CD4-positive, alpha-beta memory T cell (primary cell): Measurements from ENCODE around the gene PRUNE2. TPM values are rescaled to one million over a fixed set of nuclear protein-coding genes. Genes with fewer than 3 reads are reported as not detected.

Source experiments
- CTCF ChIA-PET: fragments of 350-600 bp; sonication (Branson Sonifier 250); formaldehyde crosslinking; loops from one replicate; lab custom pipeline; 2021; ENCODE audit warnings: inconsistent platforms; ENCODE audit not compliant: partially characterized antibody; lab: Charles Lee
- POLR2A ChIA-PET: fragments of 350-600 bp; sonication (Branson Sonifier 250); formaldehyde crosslinking; loops from one replicate; lab custom pipeline; 2021; ENCODE audit not compliant: partially characterized antibody; lab: Charles Lee
- DNase-seq, 5 donors: peaks; one replicate each; pipeline versions ENCODE4 v3.0.0 to v3.0.0-alpha.2; 2020 to 2022; ENCODE audit warnings: mixed read lengths in 1 of 5
- H3K27ac ChIP-seq: one replicate; pipeline ENCODE4 v1.7.0; 2013; ENCODE audit warnings: low read depth, low read length
- H3K27me3 ChIP-seq: 2 replicates; pipeline ENCODE4 v1.7.0; 2013; ENCODE audit warnings: mild to moderate bottlenecking, low read length, moderate library complexity; ENCODE audit not compliant: insufficient read depth
- H3K36me3 ChIP-seq: 2 replicates; pipeline ENCODE4 v1.7.0; 2013; ENCODE audit warnings: mild to moderate bottlenecking, low read length, moderate library complexity; ENCODE audit not compliant: insufficient read depth
- H3K4me1 ChIP-seq: 2 replicates; pipeline ENCODE4 v1.7.0; 2013; ENCODE audit warnings: mild to moderate bottlenecking, low read length, moderate library complexity; ENCODE audit not compliant: insufficient read depth
- H3K4me3 ChIP-seq, 2 donors: one replicate each; pipeline ENCODE4 v1.7.0; 2013; ENCODE audit warnings: low read length in 2 of 2, mild to moderate bottlenecking in 1 of 2
- H3K9me3 ChIP-seq, 2 donors: one replicate each; pipeline ENCODE4 v1.7.0; 2013; ENCODE audit warnings: low read length in 2 of 2, control low read depth in 1 of 2; ENCODE audit not compliant: control insufficient read depth in 1 of 2
- H3K27ac Mint-ChIP-seq, 7 donors: one replicate each; pipeline ENCODE4 v1.8.0; 2020 to 2021; ENCODE audit warnings: mixed read lengths in 7 of 7, mild to moderate bottlenecking in 6 of 7, inconsistent platforms in 3 of 7, moderate library complexity in 3 of 7
- H3K27me3 Mint-ChIP-seq, 2 donors: one replicate each; pipeline ENCODE4 v1.8.0; 2020 to 2021; ENCODE audit warnings: mixed read lengths in 2 of 2
- H3K36me3 Mint-ChIP-seq, 2 donors: one replicate each; pipeline ENCODE4 v1.8.0; 2020 to 2021; ENCODE audit warnings: mixed read lengths in 2 of 2, inconsistent platforms in 1 of 2, mild to moderate bottlenecking in 1 of 2
- H3K4me1 Mint-ChIP-seq, 4 donors: one replicate each; pipeline ENCODE4 v1.8.0; 2020 to 2021; ENCODE audit warnings: mixed read lengths in 4 of 4, mild to moderate bottlenecking in 1 of 4
- H3K4me3 Mint-ChIP-seq, 8 donors: one replicate each; pipeline ENCODE4 v1.8.0; 2020 to 2021; ENCODE audit warnings: mixed read lengths in 8 of 8, mild to moderate bottlenecking in 7 of 8, moderate library complexity in 6 of 8, inconsistent platforms in 3 of 8
- H3K9me3 Mint-ChIP-seq, 8 donors: one replicate each; pipeline ENCODE4 v1.8.0; 2020 to 2021; ENCODE audit warnings: mixed read lengths in 8 of 8, mild to moderate bottlenecking in 5 of 8, inconsistent platforms in 3 of 8, moderate library complexity in 1 of 8
- intact Hi-C: fragments of 100-400 bp; cut with micrococcal nuclease; formaldehyde crosslinking; loops from one replicate; pipeline ENCODE4 v1.15.1; 2023
- polyA plus RNA-seq, 2 donors: library from polyadenylated mRNA; unstranded; fragments of 300-500 nt; fragmentation: Illumina TruSeq; gene quantifications; one replicate each; pipeline ENCODE4 v1.2.3, GENCODE V29; 2021
- total RNA-seq, 2 experiments: library from RNA; stranded (reverse); gene quantifications; one replicate each; pipeline ENCODE4 v1.2.3, GENCODE V29; 2021

Gene PRUNE2
- total and polyA plus RNA-seq, 4 experiments from 2014 or later, result 0.22 to 0.42 TPM; not detected in 2

DNA sequence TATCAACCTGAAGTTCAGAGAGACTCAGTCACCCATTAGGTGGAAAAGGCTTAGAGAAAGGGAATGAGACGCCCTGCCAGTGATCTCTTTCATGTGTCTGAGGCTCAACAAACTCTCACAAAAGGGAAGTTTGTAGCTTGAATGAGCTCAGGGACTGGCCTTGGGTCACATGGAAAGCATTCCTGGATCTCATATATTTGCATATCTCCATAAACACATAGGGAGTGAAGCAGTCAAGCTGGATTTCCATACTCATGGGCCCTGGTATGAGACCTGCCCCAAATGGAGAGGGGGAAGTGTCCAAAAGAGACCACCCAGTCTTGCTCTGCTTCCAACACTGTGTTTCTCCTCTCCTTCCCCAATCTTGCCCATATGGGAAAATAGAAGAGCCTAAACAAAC, 26.4 kb upstream of the PRUNE2 start:
- Histone ChIP-seq H3K4me3 (no peak overlapping the region), H3K4me1 (no peaks in the 10 kb centered on the region), H3K9me3 (no peaks in the 10 kb centered on the region), H3K27ac (no peak overlapping the region), H3K36me3 (no peaks in the 10 kb centered on the region), H3K27me3 (no peaks in the 10 kb centered on the region)
- intact Hi-C loops, result no loop called here
- Mint-ChIP-seq H3K27ac (no peak overlapping the region), H3K4me1 (no peaks in the 10 kb centered on the region), H3K9me3 (peaks cover 0 to 3% (median 0%) of the 10 kb centered on the region in 8 donors), H3K36me3 (no peaks in the 10 kb centered on the region), H3K27me3 (no peaks in the 10 kb centered on the region), H3K4me3 (no peak overlapping the region)
- ChIA-PET POLR2A (no interaction called here), CTCF (no interaction called here)
- DNase-seq, result no peak

DNA sequence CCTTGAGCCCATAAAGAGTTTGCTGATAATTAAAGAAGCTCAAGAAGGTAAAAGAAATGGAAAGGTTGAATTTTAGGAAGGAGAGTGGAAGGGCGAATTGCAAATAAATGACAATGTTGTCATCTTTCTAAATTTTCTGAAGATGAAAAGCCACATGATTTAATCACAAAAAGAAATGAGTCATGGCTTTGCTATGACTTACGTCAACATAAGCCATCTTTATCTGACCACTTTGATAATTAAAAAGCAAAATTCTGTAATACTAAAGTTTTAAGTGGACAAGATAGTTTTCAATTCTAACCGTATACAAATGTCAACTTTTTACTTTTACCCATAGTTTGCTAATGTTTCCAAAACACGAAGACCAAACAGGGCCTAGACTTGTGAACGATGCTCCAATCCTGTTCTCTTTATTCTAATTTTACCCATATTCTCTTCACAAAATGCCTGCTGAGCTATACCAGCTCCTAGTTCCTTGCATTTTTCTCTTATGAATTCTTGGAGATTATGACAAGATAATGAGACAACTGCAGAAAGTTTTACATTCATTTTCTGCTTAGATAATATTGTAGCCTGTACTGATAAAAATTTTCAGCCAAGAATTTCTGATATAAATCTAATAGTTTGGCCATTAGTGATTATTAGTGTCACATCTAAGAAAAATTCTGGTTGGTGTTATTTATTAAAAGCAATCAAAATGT, 21.8 kb upstream of the PRUNE2 start:
- ChIA-PET POLR2A (no interaction called here), CTCF (no interaction called here)
- H3K36me3 Mint-ChIP-seq, result no peaks in the 10 kb centered on the region
- peaks cover 0 to 9% (median 0%) of the 10 kb centered on the region in 8 donors for H3K9me3 Mint-ChIP-seq
- no peak overlapping the region for H3K27ac Mint-ChIP-seq
- DNase-seq, result no peak
- no peaks in the 10 kb centered on the region for H3K9me3 ChIP-seq
- H3K4me3 Mint-ChIP-seq, result no peak overlapping the region
- H3K36me3 ChIP-seq, result no peaks in the 10 kb centered on the region
- peaks cover 0 to 2% of the 10 kb centered on the region in 2 donors for H3K27me3 Mint-ChIP-seq
- no peaks in the 10 kb centered on the region for H3K4me1 Mint-ChIP-seq
- H3K27me3 ChIP-seq, result no peaks in the 10 kb centered on the region
- no peaks in the 10 kb centered on the region for H3K4me1 ChIP-seq
- intact Hi-C loops, result no loop called here
- H3K4me3 ChIP-seq, result no peak overlapping the region
- H3K27ac ChIP-seq, result no peak overlapping the region

DNA sequence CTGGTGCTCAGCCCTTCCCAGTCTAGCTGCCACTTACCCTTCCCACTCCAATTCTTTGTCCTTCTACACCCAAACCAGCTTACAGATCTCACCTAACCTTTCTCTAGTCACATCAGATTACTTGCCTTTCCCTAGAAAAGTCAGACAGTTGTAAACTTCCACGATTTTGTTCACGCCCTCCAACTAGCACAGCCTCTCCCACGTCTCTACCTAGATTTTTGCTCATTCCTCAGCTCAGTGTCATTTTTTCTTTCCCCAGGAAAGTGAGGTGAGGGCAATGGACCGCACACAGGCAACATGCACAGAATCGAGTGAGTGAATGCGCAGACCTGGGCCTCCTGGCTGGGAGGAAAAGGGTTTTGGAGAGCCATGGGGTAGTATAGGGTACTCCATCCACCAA, 20.9 kb upstream of the PRUNE2 start:
- no peaks in the 10 kb centered on the region for H3K36me3 ChIP-seq

DNA sequence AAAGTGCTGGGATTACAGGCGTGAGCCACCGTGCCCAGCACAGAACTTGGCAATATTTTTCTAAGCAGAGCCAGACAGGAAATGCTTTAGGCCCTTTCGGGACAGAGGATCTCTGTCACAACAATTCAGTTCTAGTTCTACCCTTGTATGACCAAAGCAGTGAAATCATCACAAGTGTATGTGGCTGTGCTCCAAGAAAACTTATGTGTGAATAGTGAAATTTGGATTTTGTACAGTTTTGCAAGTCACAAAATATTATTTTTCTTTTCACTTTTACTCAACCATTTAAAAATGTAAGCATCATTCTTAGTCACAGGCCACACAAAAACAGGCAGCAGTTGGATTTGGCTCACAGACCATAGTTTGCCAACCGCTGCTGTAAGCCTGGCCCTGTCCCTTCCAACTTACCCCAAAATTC, 20.4 kb upstream of the PRUNE2 start:
- no peak overlapping the region for H3K27ac Mint-ChIP-seq

More for the DNA sequence above, 20.9 kb upstream of the PRUNE2 start:
- ChIA-PET CTCF (no interaction called here), POLR2A (no interaction called here)
- DNase-seq, result no peak
- intact Hi-C loops, result no loop called here
- Histone ChIP-seq H3K4me1 (no peaks in the 10 kb centered on the region), H3K4me3 (no peak overlapping the region), H3K27me3 (no peaks in the 10 kb centered on the region), H3K27ac (no peak overlapping the region), H3K9me3 (no peaks in the 10 kb centered on the region)
- peaks cover 0 to 9% (median 0%) of the 10 kb centered on the region in 8 donors for H3K9me3 Mint-ChIP-seq
- no peaks in the 10 kb centered on the region for H3K4me1 Mint-ChIP-seq
- no peaks in the 10 kb centered on the region for H3K36me3 Mint-ChIP-seq
- no peak overlapping the region for H3K4me3 Mint-ChIP-seq
- peaks cover 0 to 2% of the 10 kb centered on the region in 2 donors for H3K27me3 Mint-ChIP-seq
- no peak overlapping the region for H3K27ac Mint-ChIP-seq

DNA sequence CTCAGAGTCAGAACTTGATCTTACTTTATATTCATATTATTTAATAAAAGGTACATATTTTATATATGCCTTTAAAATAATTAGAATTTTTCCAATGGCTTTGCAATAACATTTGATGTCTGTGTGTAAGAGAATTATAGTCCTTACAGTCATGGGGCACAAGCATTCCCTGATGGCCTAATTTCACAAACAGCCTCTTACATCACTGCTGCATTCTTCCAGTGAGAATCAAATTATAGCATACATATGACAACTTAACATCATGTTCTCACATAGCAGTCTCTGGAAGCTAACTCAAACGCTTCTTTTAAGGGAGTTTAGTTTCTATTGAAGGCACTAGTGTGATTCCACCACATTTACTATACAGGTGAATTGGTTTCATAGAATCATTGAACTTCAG, 15.3 kb upstream of the PRUNE2 start:
- peaks cover 6 to 9% of the 10 kb centered on the region in 2 donors for H3K27me3 Mint-ChIP-seq
- H3K36me3 ChIP-seq, result no peaks in the 10 kb centered on the region
- H3K27ac Mint-ChIP-seq, result no peak overlapping the region
- no peak overlapping the region for H3K4me3 ChIP-seq
- no peaks in the 10 kb centered on the region for H3K4me1 Mint-ChIP-seq
- intact Hi-C loops, result no loop called here
- peaks cover 0 to 9% (median 2%) of the 10 kb centered on the region in 8 donors for H3K9me3 Mint-ChIP-seq
- H3K36me3 Mint-ChIP-seq, result no peaks in the 10 kb centered on the region
- no peak for DNase-seq
- no peaks in the 10 kb centered on the region for H3K4me1 ChIP-seq
- ChIA-PET POLR2A (interaction anchor here (0.7 kb wide), 1 partner anchor 741 kb away, joined by 3 read pairs; no protein-coding TSS in a partner anchor), CTCF (no interaction called here)
- no peaks in the 10 kb centered on the region for H3K27me3 ChIP-seq
- no peaks in the 10 kb centered on the region for H3K9me3 ChIP-seq
- H3K27ac ChIP-seq, result no peak overlapping the region
- no peak overlapping the region for H3K4me3 Mint-ChIP-seq

More for the DNA sequence above, 20.4 kb upstream of the PRUNE2 start:
- POLR2A ChIA-PET, result no interaction called here
- no peak for DNase-seq
- Histone ChIP-seq H3K4me3 (no peak overlapping the region), H3K4me1 (no peaks in the 10 kb centered on the region), H3K27me3 (no peaks in the 10 kb centered on the region), H3K27ac (no peak overlapping the region), H3K36me3 (no peaks in the 10 kb centered on the region), H3K9me3 (no peaks in the 10 kb centered on the region)
- H3K27me3 Mint-ChIP-seq, result peaks cover 0 to 2% of the 10 kb centered on the region in 2 donors
- H3K36me3 Mint-ChIP-seq, result no peaks in the 10 kb centered on the region
- CTCF ChIA-PET, result no interaction called here
- H3K4me3 Mint-ChIP-seq, result no peak overlapping the region
- H3K4me1 Mint-ChIP-seq, result no peaks in the 10 kb centered on the region
- peaks cover 0 to 9% (median 0%) of the 10 kb centered on the region in 8 donors for H3K9me3 Mint-ChIP-seq
- intact Hi-C loops, result no loop called here

DNA sequence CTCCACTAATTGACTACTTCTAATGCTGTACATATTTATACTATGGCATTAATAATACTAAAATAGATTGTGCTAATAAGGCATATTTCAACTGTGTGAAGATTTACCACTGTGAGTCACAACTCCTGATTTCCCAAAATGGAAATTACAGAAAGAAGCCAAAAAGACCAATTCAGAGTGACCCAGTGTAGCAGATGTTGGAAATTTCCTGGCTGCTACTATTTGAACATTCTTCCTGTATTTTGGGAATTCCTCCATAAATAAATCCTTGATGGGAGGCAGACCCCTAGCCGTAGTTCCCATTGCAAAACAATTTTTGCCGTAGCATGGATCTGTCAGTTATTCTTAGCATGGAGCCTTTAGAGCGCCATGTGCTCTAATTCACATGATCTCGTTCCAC, 11.4 kb upstream of the PRUNE2 start:
- ChIA-PET CTCF (no interaction called here), POLR2A (no interaction called here)
- DNase-seq, result no peak
- no peaks in the 10 kb centered on the region for H3K4me1 Mint-ChIP-seq
- Histone ChIP-seq H3K27me3 (no peaks in the 10 kb centered on the region), H3K4me1 (no peaks in the 10 kb centered on the region), H3K4me3 (no peak overlapping the region), H3K36me3 (no peaks in the 10 kb centered on the region), H3K9me3 (no peaks in the 10 kb centered on the region), H3K27ac (no peak overlapping the region)
- H3K36me3 Mint-ChIP-seq, result no peaks in the 10 kb centered on the region
- H3K27ac Mint-ChIP-seq, result no peak overlapping the region
- H3K27me3 Mint-ChIP-seq, result peaks cover 7 to 17% of the 10 kb centered on the region in 2 donors
- intact Hi-C loops, result no loop called here
- no peak overlapping the region for H3K4me3 Mint-ChIP-seq
- H3K9me3 Mint-ChIP-seq, result peaks cover 0 to 5% (median 0%) of the 10 kb centered on the region in 8 donors

DNA sequence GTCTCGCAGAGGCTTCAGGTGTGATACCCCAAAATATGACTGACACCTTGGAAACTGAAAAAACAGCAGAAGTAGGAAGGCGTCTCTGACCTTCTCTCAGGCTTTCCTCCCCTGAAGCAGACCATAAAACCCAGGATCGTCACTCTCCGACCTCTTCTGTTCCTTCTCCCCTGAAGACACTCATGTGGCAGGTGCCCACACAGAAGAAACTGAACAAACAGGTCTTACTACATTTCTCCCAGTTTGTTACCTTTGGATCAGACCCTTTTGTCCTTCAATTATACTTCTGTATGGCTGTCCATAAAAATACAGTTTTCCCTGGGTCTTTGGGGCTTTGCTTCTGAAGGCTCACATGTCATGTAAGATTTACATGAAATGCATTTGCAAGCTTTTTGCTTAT, 10.3 kb upstream of the PRUNE2 start:
- no peak overlapping the region for H3K4me3 Mint-ChIP-seq

More for the DNA sequence above, 10.3 kb upstream of the PRUNE2 start:
- H3K27me3 ChIP-seq, result no peaks in the 10 kb centered on the region
- Mint-ChIP-seq H3K36me3 (no peaks in the 10 kb centered on the region), H3K27me3 (peaks cover 7 to 17% of the 10 kb centered on the region in 2 donors), H3K9me3 (peaks cover 0 to 5% (median 0%) of the 10 kb centered on the region in 8 donors), H3K27ac (no peak overlapping the region), H3K4me1 (no peaks in the 10 kb centered on the region)
- no peaks in the 10 kb centered on the region for H3K9me3 ChIP-seq
- no peak for DNase-seq
- H3K4me1 ChIP-seq, result no peaks in the 10 kb centered on the region
- H3K36me3 ChIP-seq, result no peaks in the 10 kb centered on the region
- H3K4me3 ChIP-seq, result no peak overlapping the region
- CTCF ChIA-PET, result no interaction called here
- intact Hi-C loops, result no loop called here
- no peak overlapping the region for H3K27ac ChIP-seq
- POLR2A ChIA-PET, result no interaction called here
